ENCODE measurements around the gene COX7B2.
A peak's percentile ranks its signal among the peaks of the same experiment; 100 is the strongest.

GRCh38 chr4:46946919-46947536 is 38.0 kb upstream of the COX7B2 start:
- TF ChIP-seq CTCF (conservative IDR thresholded peaks at IDR 0.05; ENCODE audit: low read depth, low read length) (no peak), MXI1 (IDR thresholded peaks at IDR 0.05; ENCODE audit: borderline replicate concordance, low read depth, low read length) (no peak), MAFK (IDR thresholded peaks at IDR 0.05; ENCODE audit: low read depth, low read length) (no peak), SMC3 (IDR thresholded peaks at IDR 0.05; ENCODE audit: low read depth, low read length) (no peak), RFX5 (IDR thresholded peaks at IDR 0.05; ENCODE audit: low read depth, low read length) (no peak), BHLHE40 (IDR thresholded peaks at IDR 0.05; ENCODE audit: low read depth, low read length) (no peak), POLR2A (IDR thresholded peaks at IDR 0.05; ENCODE audit: low read depth, low read length) (no peak), USF2 (IDR thresholded peaks at IDR 0.05; ENCODE audit: low read depth, low read length) (no peak), CHD1 (IDR thresholded peaks at IDR 0.05; ENCODE audit: low read depth, low read length) (no peak), RAD21 (IDR thresholded peaks at IDR 0.05; ENCODE audit: low read length) (no peak), CEBPB (IDR thresholded peaks at IDR 0.05; ENCODE audit: low read depth, low read length) (peak; percentile 91), FOS (IDR thresholded peaks at IDR 0.05; ENCODE audit: low read depth, low read length) (no peak), NFE2L2 (IDR thresholded peaks at IDR 0.05; ENCODE audit: low read depth, low read length) (peak; percentile 57; the same call in 1 of the 2 replicates)

All from IMR-90 (cell line).